Measurements from ENCODE around the gene SLCO1C1.

Gene SLCO1C1

DNA sequence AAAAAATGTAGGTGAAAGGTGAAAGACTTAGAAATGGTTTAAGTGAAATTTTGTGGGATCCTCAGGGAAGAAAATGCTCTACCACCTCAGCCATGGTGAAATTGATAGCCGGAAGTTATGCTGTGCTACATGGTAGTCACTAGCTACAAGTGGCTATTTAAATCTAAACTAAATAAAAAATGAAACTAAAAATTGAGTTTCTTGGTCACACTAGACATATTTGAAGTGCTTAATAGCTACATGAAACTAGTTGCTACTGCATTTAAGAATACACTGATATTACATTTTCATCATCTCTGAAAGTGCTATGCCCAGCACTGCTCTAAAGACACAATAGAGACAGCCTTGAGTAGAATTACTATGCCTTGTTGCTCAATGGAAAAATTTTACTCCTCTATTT, 105.0 kb downstream of the SLCO1C1 start:
- no peak for DNase-seq

DNA sequence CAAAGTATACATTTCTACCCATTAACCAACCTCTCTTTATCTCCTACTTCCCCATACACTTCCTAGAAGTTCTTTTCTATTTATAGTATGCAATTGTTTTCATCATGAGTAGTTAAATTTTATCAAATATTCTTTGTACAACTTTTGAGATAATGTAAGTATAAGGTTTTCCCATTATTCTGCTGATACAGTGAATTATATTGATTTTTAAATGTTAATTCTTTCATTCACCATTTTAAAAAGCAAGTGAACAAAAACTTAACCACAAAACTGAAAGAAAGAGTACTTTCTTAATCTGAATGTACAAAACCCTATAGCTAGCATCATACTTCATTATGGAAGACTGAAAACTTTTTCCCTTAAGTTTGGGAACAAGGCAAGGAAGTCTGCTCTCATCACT, 105.9 kb downstream of the SLCO1C1 start:
- DNase-seq = no peak
